Measurements from ENCODE around the gene SLC35A5. TPM values are rescaled to one million over a fixed set of nuclear protein-coding genes. Genes with fewer than 3 reads are reported as not detected.

The SLC35A5 gene
- total and polyA plus RNA-seq, 9 of the 15 experiments (the other 6 are each of a cell fraction or from before 2014, with no cell fraction given) = 4.0 to 13.0 (median 9.7) TPM

GRCh38 chr3:112593258-112593657, 31.4 kb downstream of the SLC35A5 start (continued):
- TF ChIP-seq REST (IDR thresholded peaks at IDR 0.05; ENCODE audit: borderline replicate concordance) (no peak), REST (CRISPR knock-in tag; IDR thresholded peaks at IDR 0.05; ENCODE audit: low read depth) (no peak), NR0B1 (IDR thresholded peaks at IDR 0.05; ENCODE audit: partially characterized antibody) (no peak), ZNF785 (CRISPR knock-in tag; IDR thresholded peaks at IDR 0.05) (no peak), CBX5 (IDR thresholded peaks at IDR 0.05; ENCODE audit: borderline replicate concordance, low read depth) (no peak), TARDBP (IDR thresholded peaks at IDR 0.05) (no peak)

All from K562 (cell line).